Right renal pelvis (tissue), 4 donors: ENCODE results near the gene TIMM23. TPM values are rescaled to one million over a fixed set of nuclear protein-coding genes. Genes with fewer than 3 reads are reported as not detected.

ENCODE experiments used
- DNase-seq, 4 donors: peaks; one replicate each; pipeline ENCODE4 v3.0.0-alpha.2; 2013; ENCODE audit warnings: low read depth in 4 of 4, low spot score in 3 of 4, missing footprints in 1 of 4
- polyA plus RNA-seq, 4 donors: library from polyadenylated mRNA; unstranded; fragments of 120-200 nt; gene quantifications; one replicate each; pipeline ENCODE4 v1.2.1, GENCODE V29; 2013; ENCODE audit not compliant: insufficient read length in 4 of 4

Gene TIMM23
- polyA plus RNA-seq, 4 donors, result 66.1 to 73.2 (median 68.1) TPM

- DNase-seq, result no peak
Measured at GRCh38 chr10:46050941-46051623, 78.8 kb downstream of the TIMM23 start.

- DNase-seq, result no peak
Measured at GRCh38 chr10:46052057-46052790, 79.9 kb downstream of the TIMM23 start.

GRCh38 chr10:46052791-46053375 is 80.6 kb downstream of the TIMM23 start:
- DNase-seq, result no peak

Other genes starting within 250 kb of the TIMM23 start
- gene WASHC2C, start 245.2 kb upstream of the TIMM23 start, polyA plus RNA-seq, result 10 to 100 TPM; 51.4 to 65.4 (median 56.5) TPM
- gene AGAP4, start 125.0 kb upstream of the TIMM23 start, polyA plus RNA-seq, result 10 to 100 TPM; 27.8 to 46.3 (median 32.8) TPM
- gene NCOA4, start 58.1 kb downstream of the TIMM23 start, polyA plus RNA-seq, result 100 to 1,000 TPM; 192 to 254 (median 234) TPM
- not detected for gene MSMB, start 73.8 kb downstream of the TIMM23 start, polyA plus RNA-seq